Activated naive CD8-positive, alpha-beta T cell (primary cell): Measurements from ENCODE around the gene DNAJC19.
"Not testable (repeated sequence)": the region's sequence is repeated elsewhere in the genome, so short reads cannot be mapped to it uniquely, and the experiment has no call there.

Experiments used
- H3K27ac Mint-ChIP-seq: one replicate; pipeline ENCODE4 v1.8.0; 2021; ENCODE audit warnings: mixed read lengths
- H3K27me3 Mint-ChIP-seq: one replicate; pipeline ENCODE4 v1.8.0; 2021; ENCODE audit warnings: mixed read lengths
- H3K36me3 Mint-ChIP-seq: one replicate; pipeline ENCODE4 v1.8.0; 2021; ENCODE audit warnings: mixed read lengths
- H3K4me1 Mint-ChIP-seq: one replicate; pipeline ENCODE4 v1.8.0; 2021; ENCODE audit warnings: low read depth, mixed read lengths
- H3K4me3 Mint-ChIP-seq: one replicate; pipeline ENCODE4 v1.8.0; 2021; ENCODE audit warnings: mild to moderate bottlenecking, mixed read lengths
- H3K9me3 Mint-ChIP-seq: one replicate; pipeline ENCODE4 v1.8.0; 2021; ENCODE audit warnings: low read depth, mixed read lengths

DNAJC19 gene

DNA sequence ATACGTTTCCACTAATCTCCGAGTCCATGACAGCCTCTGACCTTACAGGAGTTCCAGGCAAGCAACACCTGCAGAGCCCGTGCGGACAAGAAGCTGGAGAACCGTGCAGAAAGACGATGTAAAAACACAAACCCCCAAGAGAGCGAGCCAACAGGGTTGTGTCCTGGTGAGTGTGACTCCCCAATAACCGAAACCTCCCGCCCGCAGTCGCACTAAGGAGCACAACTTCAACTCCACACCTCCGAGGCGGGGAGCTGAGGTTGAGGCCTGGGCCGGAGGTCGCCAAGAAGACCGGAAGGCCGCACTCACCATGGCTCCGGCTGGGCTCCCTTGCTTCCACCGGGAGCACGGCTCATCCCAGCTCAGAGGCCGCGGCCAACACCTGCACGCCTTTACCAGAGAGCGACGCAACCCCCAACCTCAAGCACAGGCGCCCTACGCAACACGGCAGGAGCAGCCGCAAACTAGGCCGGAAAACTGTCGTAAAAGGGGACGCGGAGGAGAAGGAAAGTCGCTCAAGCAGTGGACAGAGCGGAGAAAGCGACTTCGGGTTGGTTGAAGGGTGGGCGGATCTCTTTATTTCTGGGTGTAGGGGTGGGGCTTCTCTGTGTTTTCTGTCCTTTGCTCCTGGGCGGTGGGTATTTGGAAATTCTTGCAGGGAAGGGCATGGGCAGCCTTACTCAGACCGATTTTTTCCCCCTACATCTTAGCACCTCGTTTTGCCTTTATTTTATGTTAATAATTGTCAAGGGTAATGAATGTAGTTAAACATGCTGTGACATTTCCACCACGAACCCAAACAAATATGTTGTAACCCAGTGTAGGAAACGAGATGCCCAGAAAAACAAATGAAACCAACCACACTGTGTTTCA is at the start of gene DNAJC19:
Gene DNAJC19, minus strand, starts transcription at position 446 of the 873 bp plus-strand sequence. Its CDS starts 134 bp downstream, at position 312.
- Mint-ChIP-seq H3K27ac (peak within 1 kb of the TSS; percentile 95), H3K36me3 (peaks cover 2% of the 10 kb centered on the region), H3K4me1 (peaks cover 40% of the 10 kb centered on the region), H3K27me3 (peaks cover 2% of the 10 kb centered on the region), H3K9me3 (no peaks in the 10 kb centered on the region), H3K4me3 (peak within 1 kb of the TSS; percentile 94)

DNA sequence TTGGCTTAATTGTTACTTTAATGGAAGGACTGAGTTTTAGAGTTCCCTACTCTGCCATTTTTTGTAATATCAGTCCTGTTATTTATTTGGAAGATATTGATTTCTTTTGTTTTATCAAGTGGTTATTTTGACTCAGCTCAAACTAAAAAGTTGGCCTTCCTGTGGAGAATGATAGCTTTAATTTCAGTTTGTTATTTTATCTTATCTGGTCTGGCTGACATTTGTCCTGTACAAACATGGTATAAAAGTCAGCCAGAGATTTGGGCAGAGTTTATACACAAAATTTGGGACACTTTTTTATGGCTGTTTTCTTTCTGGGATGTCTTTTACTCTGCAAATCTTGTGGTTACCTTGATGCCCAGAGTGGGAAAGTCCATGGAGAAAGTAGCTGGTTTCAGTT is 41.4 kb upstream of the DNAJC19 start:
- no peaks in the 10 kb centered on the region for H3K4me1 Mint-ChIP-seq
- H3K9me3 Mint-ChIP-seq: no peaks in the 10 kb centered on the region
- no peak overlapping the region for H3K4me3 Mint-ChIP-seq
- peaks cover 8% of the 10 kb centered on the region for H3K36me3 Mint-ChIP-seq
- H3K27me3 Mint-ChIP-seq: no peaks in the 10 kb centered on the region
- no peak overlapping the region for H3K27ac Mint-ChIP-seq

DNA sequence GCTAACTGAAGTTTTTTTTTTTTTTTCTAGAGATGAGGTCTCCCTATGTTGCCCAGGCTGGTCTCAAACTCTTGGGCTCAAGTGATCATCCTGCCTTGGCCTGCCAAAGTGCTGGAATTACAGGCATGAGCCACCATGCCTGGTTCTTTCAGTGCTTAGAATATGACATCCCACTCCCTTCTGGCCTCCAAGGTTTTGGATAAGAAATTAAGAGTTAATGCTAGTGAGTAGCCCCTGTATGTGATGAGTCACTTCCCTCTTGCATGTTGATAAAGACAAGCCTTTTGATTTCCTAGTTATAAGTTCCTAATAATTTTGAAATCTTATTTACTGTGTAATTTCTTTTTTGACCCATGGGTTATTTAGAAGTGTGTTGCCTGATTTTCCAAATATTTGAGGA is 35.7 kb upstream of the DNAJC19 start:
- H3K9me3 Mint-ChIP-seq: peaks cover 6% of the 10 kb centered on the region
- peaks cover 7% of the 10 kb centered on the region for H3K36me3 Mint-ChIP-seq
- no peaks in the 10 kb centered on the region for H3K27me3 Mint-ChIP-seq
- H3K27ac Mint-ChIP-seq: no peak overlapping the region
- H3K4me3 Mint-ChIP-seq: no peak overlapping the region
- no peaks in the 10 kb centered on the region for H3K4me1 Mint-ChIP-seq

DNA sequence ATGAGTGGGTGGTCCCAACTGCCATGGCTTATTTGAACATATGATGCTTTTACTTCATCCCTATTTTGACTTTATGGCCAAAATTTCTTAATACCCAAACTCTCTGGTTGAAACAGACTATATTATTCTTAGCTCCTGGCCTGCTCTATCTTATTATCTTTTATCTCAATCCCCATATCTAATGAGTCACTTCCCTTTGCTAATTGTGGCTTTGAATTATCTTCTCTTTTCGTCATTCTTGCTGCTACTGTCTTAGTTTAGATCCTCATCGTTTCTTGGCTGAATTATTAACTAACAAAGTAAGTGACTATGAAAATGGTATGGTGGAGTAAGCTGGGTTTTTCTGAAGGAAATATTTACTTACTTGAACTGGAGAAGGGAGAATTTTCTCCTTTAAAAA is 28.2 kb upstream of the DNAJC19 start:
- Mint-ChIP-seq H3K9me3 (no peaks in the 10 kb centered on the region), H3K27me3 (peaks cover 10% of the 10 kb centered on the region), H3K36me3 (no peaks in the 10 kb centered on the region), H3K4me3 (no peak overlapping the region), H3K4me1 (no peaks in the 10 kb centered on the region), H3K27ac (no peak overlapping the region)

- Mint-ChIP-seq H3K36me3 (peaks cover 4% of the 10 kb centered on the region), H3K27me3 (peaks cover 2% of the 10 kb centered on the region), H3K4me3 (no peak overlapping the region), H3K9me3 (no peaks in the 10 kb centered on the region), H3K27ac (no peak overlapping the region), H3K4me1 (no peaks in the 10 kb centered on the region)
Measured at GRCh38 chr3:181009225-181009624, 19.7 kb upstream of the DNAJC19 start.

DNA sequence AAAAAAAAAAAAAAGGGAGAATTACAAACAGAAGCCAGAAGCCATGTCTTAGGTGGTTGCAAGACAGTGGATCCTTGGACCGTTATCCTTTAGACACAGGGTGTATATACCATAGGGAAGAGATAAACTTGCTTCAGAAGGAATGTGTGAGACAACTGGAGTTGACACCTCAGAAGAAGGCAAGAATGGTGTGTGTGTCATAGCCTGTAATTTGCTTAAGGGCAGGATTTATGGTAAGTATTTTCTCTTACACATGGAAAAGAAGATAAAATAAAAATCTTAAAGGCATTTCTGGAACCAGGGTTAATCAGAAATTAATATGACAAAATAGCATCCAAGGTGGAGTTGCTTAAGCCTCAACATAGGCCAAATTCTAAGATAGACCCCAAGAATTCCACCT is 19.3 kb upstream of the DNAJC19 start:
- peaks cover 5% of the 10 kb centered on the region for H3K36me3 Mint-ChIP-seq
- H3K9me3 Mint-ChIP-seq: no peaks in the 10 kb centered on the region
- H3K4me1 Mint-ChIP-seq: no peaks in the 10 kb centered on the region
- H3K4me3 Mint-ChIP-seq: no peak overlapping the region
- H3K27ac Mint-ChIP-seq: no peak overlapping the region
- H3K27me3 Mint-ChIP-seq: peaks cover 2% of the 10 kb centered on the region

DNA sequence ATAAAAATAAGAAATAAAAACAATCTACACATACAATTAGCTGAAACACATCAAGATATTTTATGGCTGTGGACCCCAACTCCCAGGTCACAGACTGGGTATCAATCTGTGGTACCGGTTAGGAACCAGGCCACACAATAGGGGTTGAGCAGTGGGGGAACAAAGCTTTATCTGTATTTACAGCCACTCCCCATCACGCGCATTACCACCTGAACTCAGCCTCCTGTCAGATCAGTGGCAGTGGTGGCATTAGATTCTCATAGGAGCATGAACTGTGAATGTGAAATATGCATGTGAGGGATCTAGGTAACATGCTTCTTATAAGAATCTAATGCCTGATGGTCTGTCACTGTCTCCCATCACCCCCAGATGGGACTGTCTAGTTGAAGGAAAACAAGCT is 17.7 kb upstream of the DNAJC19 start:
- no peak overlapping the region for H3K27ac Mint-ChIP-seq
- H3K9me3 Mint-ChIP-seq: peaks cover 4% of the 10 kb centered on the region
- peaks cover 1% of the 10 kb centered on the region for H3K27me3 Mint-ChIP-seq
- H3K4me1 Mint-ChIP-seq: no peaks in the 10 kb centered on the region
- H3K36me3 Mint-ChIP-seq: peaks cover 11% of the 10 kb centered on the region
- no peak overlapping the region for H3K4me3 Mint-ChIP-seq

DNA sequence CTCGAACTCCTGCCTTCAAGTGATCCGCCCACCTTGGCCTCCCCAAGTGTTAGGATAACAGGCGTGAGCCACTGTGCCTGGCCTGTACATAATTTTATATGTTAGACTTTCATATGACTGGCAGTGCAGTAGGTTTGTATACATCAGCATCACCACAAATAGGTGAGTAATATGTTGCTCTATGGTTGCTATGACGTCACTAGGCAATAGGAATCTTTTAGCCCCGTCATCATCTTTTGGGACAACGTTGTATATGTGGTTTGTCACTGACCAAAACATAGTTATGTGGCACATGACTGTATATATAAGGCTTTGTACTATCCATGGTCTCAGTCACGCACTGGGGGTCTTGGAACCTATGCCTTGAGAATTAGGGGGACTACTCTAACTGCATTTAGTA is 17.0 kb upstream of the DNAJC19 start:
- Mint-ChIP-seq H3K27ac (no peak overlapping the region), H3K9me3 (peaks cover 9% of the 10 kb centered on the region), H3K4me1 (no peaks in the 10 kb centered on the region), H3K27me3 (peaks cover 1% of the 10 kb centered on the region), H3K36me3 (peaks cover 13% of the 10 kb centered on the region), H3K4me3 (no peak overlapping the region)

DNA sequence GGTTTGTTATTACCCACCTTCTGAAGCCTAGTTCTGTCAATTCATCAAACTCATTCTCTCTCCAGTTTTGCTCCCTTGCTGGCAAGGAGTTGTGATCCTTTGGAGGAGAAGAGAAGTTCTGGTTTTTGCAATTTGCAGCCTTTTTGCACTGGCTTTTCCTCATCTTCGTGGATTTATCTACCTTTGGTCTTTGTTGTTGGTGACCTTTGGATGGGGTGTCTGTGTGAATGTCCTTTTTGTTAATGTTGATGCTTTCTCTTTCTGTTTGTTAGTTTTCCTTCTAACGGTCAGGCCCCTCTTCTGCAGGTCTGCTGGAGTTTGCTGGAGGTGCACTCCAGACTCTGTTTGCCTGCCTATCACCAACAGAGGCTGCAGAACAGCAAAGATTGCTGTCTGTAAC is 13.9 kb upstream of the DNAJC19 start:
- H3K4me1 Mint-ChIP-seq, H3K27me3 Mint-ChIP-seq, H3K4me3 Mint-ChIP-seq, H3K27ac Mint-ChIP-seq: not testable (repeated sequence)
- H3K36me3 Mint-ChIP-seq: peaks cover 24% of the 10 kb centered on the region
- H3K9me3 Mint-ChIP-seq: peaks cover 20% of the 10 kb centered on the region

- H3K27ac Mint-ChIP-seq, H3K4me1 Mint-ChIP-seq, H3K27me3 Mint-ChIP-seq, H3K4me3 Mint-ChIP-seq: not testable (repeated sequence)
- H3K9me3 Mint-ChIP-seq: peaks cover 20% of the 10 kb centered on the region
- peaks cover 22% of the 10 kb centered on the region for H3K36me3 Mint-ChIP-seq
Measured at GRCh38 chr3:181002331-181002730, 12.8 kb upstream of the DNAJC19 start.

GRCh38 chr3:180996415-180996932 is 6.9 kb upstream of the DNAJC19 start:
- Mint-ChIP-seq H3K4me1 (no peaks in the 10 kb centered on the region), H3K4me3 (no peak overlapping the region), H3K27ac (no peak overlapping the region), H3K9me3 (peaks cover 10% of the 10 kb centered on the region), H3K36me3 (peaks cover 10% of the 10 kb centered on the region), H3K27me3 (peaks cover 7% of the 10 kb centered on the region)

GRCh38 chr3:180990505-180990904 is 969 bp upstream of the DNAJC19 start:
- Mint-ChIP-seq H3K4me3 (peak overlapping the region; percentile 94), H3K4me1 (peaks cover 37% of the 10 kb centered on the region), H3K36me3 (peaks cover 2% of the 10 kb centered on the region), H3K9me3 (no peaks in the 10 kb centered on the region), H3K27ac (peak overlapping the region; percentile 95), H3K27me3 (peaks cover 2% of the 10 kb centered on the region)

DNA sequence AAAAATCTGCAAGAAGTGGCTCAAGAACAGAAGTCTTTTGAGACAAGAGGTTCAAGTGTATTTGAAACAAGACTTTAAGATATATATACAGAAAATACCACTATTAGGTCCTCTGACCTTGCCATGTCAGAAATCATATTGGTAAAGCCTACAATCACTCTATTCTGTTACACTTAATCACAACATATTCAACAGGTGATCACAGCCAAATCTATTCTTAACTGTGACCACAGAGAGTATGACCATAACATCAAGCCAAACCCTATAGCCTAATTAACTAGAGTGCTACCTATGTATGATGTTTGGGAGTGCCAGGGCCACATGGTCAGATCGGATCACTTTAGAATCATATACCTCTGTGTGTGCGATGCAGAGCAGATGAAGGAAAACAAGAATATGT is 2.2 kb downstream of the DNAJC19 start:
- Mint-ChIP-seq H3K36me3 (peaks cover 2% of the 10 kb centered on the region), H3K27me3 (no peaks in the 10 kb centered on the region), H3K4me1 (peaks cover 40% of the 10 kb centered on the region), H3K27ac (peak overlapping the region; percentile 82), H3K9me3 (no peaks in the 10 kb centered on the region), H3K4me3 (peak overlapping the region; percentile 64)

DNA sequence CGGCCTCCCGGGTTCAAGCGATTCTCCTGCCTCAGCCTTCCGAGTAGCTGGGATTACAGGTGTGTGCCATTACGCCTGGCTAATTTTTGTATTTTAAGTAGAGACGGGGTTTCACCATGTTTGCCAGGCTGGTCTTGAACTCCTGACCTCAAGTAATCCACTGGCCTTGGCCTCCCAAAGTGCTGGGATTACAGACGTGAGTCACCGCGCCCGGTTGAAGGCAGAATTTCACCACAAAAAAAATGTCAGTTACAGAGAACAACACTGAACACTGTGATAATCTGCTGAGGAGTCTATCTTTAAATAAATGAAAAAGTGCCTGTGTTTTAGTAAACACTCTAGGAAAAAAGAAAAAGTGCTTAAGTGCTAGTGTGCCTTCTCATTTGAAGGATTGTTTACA is 3.2 kb downstream of the DNAJC19 start:
- H3K9me3 Mint-ChIP-seq, H3K36me3 Mint-ChIP-seq, H3K4me3 Mint-ChIP-seq, H3K27me3 Mint-ChIP-seq: not testable (repeated sequence)
- peak overlapping the region; percentile 70 for H3K27ac Mint-ChIP-seq
- peaks cover 44% of the 10 kb centered on the region for H3K4me1 Mint-ChIP-seq

DNA sequence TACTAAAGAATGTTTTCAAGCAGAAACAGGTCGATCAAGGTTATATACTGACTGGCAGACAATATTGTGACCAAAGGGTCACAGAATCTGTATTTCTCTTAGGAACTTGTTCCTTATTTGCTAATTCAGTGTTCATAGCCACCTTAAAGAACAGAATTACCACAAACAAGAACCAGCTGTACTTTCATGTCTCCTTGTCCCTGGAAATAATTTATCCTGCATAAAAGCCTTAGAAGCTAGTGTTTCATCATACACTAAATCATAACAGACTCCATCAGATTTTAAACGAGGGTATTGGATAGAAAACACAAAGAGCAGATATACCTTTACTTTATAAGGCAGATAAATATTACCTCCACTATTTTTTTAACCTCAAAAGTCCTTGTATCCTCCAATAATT is 6.4 kb downstream of the DNAJC19 start:
- no peak overlapping the region for H3K4me3 Mint-ChIP-seq
- peak overlapping the region; percentile 47 for H3K27ac Mint-ChIP-seq
- no peaks in the 10 kb centered on the region for H3K9me3 Mint-ChIP-seq
- no peaks in the 10 kb centered on the region for H3K27me3 Mint-ChIP-seq
- peaks cover 4% of the 10 kb centered on the region for H3K36me3 Mint-ChIP-seq
- peaks cover 26% of the 10 kb centered on the region for H3K4me1 Mint-ChIP-seq

GRCh38 chr3:180981912-180982311 is 7.6 kb downstream of the DNAJC19 start:
- H3K9me3 Mint-ChIP-seq: no peaks in the 10 kb centered on the region
- H3K36me3 Mint-ChIP-seq: peaks cover 4% of the 10 kb centered on the region
- H3K4me1 Mint-ChIP-seq: peaks cover 15% of the 10 kb centered on the region

More at GRCh38 chr3:180981912-180982311, 7.6 kb downstream of the DNAJC19 start:
- Mint-ChIP-seq H3K4me3 (no peak overlapping the region), H3K27me3 (no peaks in the 10 kb centered on the region), H3K27ac (peak overlapping the region; percentile 12)
